Measurements from ENCODE around the gene DLX5. TPM values are rescaled to one million over a fixed set of nuclear protein-coding genes. Genes with fewer than 3 reads are reported as not detected.

DLX5 gene
- total and polyA plus RNA-seq, 2 of the 4 experiments (the other 2 are of a cell fraction), result not detected

GRCh38 chr7:97020601-97020995 lies 4.0 kb downstream of the DLX5 start:
- no peaks in the 10 kb centered on the region for H3K9me1 ChIP-seq (ENCODE audit: insufficient read depth, low read length)
- DNase-seq, result no peak
- no peaks in the 10 kb centered on the region for H4K20me1 ChIP-seq (ENCODE audit: insufficient read depth, low read length)
- H2AK9ac ChIP-seq (replicated peaks; ENCODE audit: low read depth, low read length, poor library complexity), result no peak overlapping the region
- dilution Hi-C loops (cut with HindIII; ENCODE audit: low sequenced_read_pairs, unreplicated experiment), result no loop called here
- H3K9ac ChIP-seq (ENCODE audit: low read depth, low read length), result no peak overlapping the region
- no TSS peak for BruUV-seq (replicated peaks)
- no peak for ATAC-seq (ENCODE audit: low read depth)
- H3K4me2 ChIP-seq (ENCODE audit: low read depth, low read length), result no peak overlapping the region
- no peak overlapping the region for H3K18ac ChIP-seq (ENCODE audit: low read depth, low read length)
- no peak overlapping the region for H3K4ac ChIP-seq (ENCODE audit: low read depth, low read length)
- H2BK5ac ChIP-seq (ENCODE audit: low read depth, low read length, poor library complexity, severe bottlenecking), result no peak overlapping the region
- ChIA-PET POLR2A (ENCODE audit: unreplicated experiment) (no interaction called here), CTCF (no interaction called here)
- H4K91ac ChIP-seq (ENCODE audit: insufficient read depth, low read depth, low read length), result no peak overlapping the region
- no peak overlapping the region for H2BK120ac ChIP-seq (ENCODE audit: low read depth, low read length)
- WGBS, 2 experiments (ENCODE audit: extremely low coverage in 2 of 2, insufficient read length in 1 of 2), result 54% methylated on average over 5 of the region's 17 CpGs; no CpG with 5 or more reads in 1 of the 2 experiments
- no peak overlapping the region for H2BK20ac ChIP-seq (ENCODE audit: low read depth, low read length)
- H3K36me3 ChIP-seq (ENCODE audit: control insufficient read depth, insufficient read depth, low read length), result no peaks in the 10 kb centered on the region
- H3K56ac ChIP-seq (ENCODE audit: extremely low read depth, insufficient read depth, low read length), result no peak overlapping the region
- peaks cover 84% of the 10 kb centered on the region for H3K27me3 ChIP-seq (ENCODE audit: control insufficient read depth, insufficient read depth, low read length)
- no peak for TF ChIP-seq ELK1 (IDR thresholded peaks at IDR 0.05; ENCODE audit: borderline replicate concordance, low read depth, low read length)
- no peak overlapping the region for H3K4me3 ChIP-seq (ENCODE audit: insufficient read depth, low read depth, low read length)
- no peak overlapping the region for H3K14ac ChIP-seq (replicated peaks; ENCODE audit: low read depth, low read length)
- no peak overlapping the region for H2AFZ ChIP-seq (replicated peaks; ENCODE audit: low read length, poor library complexity)
- H3K9me3 ChIP-seq (ENCODE audit: control insufficient read depth, insufficient read depth, low read length), result peaks cover 7% of the 10 kb centered on the region
- H3K4me1 ChIP-seq (ENCODE audit: control insufficient read depth, insufficient read depth, low read length), result no peaks in the 10 kb centered on the region
- intact Hi-C loops (cut with micrococcal nuclease), result no loop called here
- in situ Hi-C loops (cut with MboI; ENCODE audit: low sequenced_read_pairs), result loop anchor here (10.0 kb wide), 1 partner anchor 946 kb away; no protein-coding TSS in a partner anchor
- H4K8ac ChIP-seq (ENCODE audit: low read depth in 2 of 2, low read length in 2 of 2), result no peak overlapping the region
- no peak overlapping the region for H2AK5ac ChIP-seq (ENCODE audit: low read depth, low read length)
- no peak overlapping the region for H3K23ac ChIP-seq (ENCODE audit: low read depth, low read length)
- no peak overlapping the region for H2BK15ac ChIP-seq (ENCODE audit: low read depth, low read length)
- H3K79me1 ChIP-seq (ENCODE audit: low read depth in 1 of 2, low read length in 2 of 2), result no peaks in the 10 kb centered on the region
- no peak overlapping the region for H3K27ac ChIP-seq (ENCODE audit: insufficient read depth, low read length)
- H4K5ac ChIP-seq (ENCODE audit: low read depth, low read length), result no peak overlapping the region

Data from IMR-90 (cell line).